Limb (tissue), 2 donors: ENCODE measurements around the gene MED15.
"Not testable (repeated sequence)": the region's sequence is repeated elsewhere in the genome, so short reads cannot be mapped to it uniquely, and the experiment has no call there.

ENCODE experiments used
- DNase-seq, 2 donors: peaks; one replicate each; pipeline ENCODE4 v3.0.0-alpha.2; 2016; ENCODE audit errors: extremely low spot score in 2 of 2

Gene MED15

GRCh38 chr22:20479612-20480196, 27.7 kb upstream of the MED15 start:
- no peak for DNase-seq

- DNase-seq: not testable (repeated sequence)
These were observed 24.3 kb upstream of the MED15 start for GRCh38 chr22:20483143-20483506.

GRCh38 chr22:20483771-20484170, 23.6 kb upstream of the MED15 start:
- DNase-seq: no peak

GRCh38 chr22:20484948-20485683, 22.3 kb upstream of the MED15 start:
- no peak for DNase-seq

- DNase-seq: no peak
These were observed 21.2 kb upstream of the MED15 start for GRCh38 chr22:20486229-20486628.

- DNase-seq: no peak
These were observed 19.7 kb upstream of the MED15 start for GRCh38 chr22:20487715-20488114.

- DNase-seq: no peak
These were observed 18.5 kb upstream of the MED15 start for GRCh38 chr22:20488946-20489345.

- no peak for DNase-seq
These were observed 17.0 kb upstream of the MED15 start for GRCh38 chr22:20490183-20490940.

- DNase-seq: no peak
These were observed 16.5 kb upstream of the MED15 start for GRCh38 chr22:20490941-20491307.

GRCh38 chr22:20491346-20491745, 16.1 kb upstream of the MED15 start:
- no peak for DNase-seq

- DNase-seq: no peak
These were observed 12.2 kb upstream of the MED15 start, which contains the start of gene KLHL22 for GRCh38 chr22:20494978-20495860. Gene KLHL22 (minus strand): TSS chr22:20495795. CDS start chr22:20489211, 6,584 bp downstream.

- DNase-seq: peak; percentile 91 to 95
These were observed 11.3 kb upstream of the MED15 start for GRCh38 chr22:20495861-20496681.

GRCh38 chr22:20497426-20497825, 10.0 kb upstream of the MED15 start:
- no peak for DNase-seq

- no peak for DNase-seq
These were observed 8.5 kb upstream of the MED15 start for GRCh38 chr22:20498913-20499312.

GRCh38 chr22:20499769-20500168, 7.6 kb upstream of the MED15 start:
- no peak for DNase-seq

GRCh38 chr22:20503816-20504215, 3.6 kb upstream of the MED15 start:
- no peak for DNase-seq

- DNase-seq: not testable (repeated sequence)
These were observed 3.0 kb upstream of the MED15 start for GRCh38 chr22:20504293-20504922.

GRCh38 chr22:20506543-20507252, 712 bp upstream of the MED15 start:
- DNase-seq: no peak

GRCh38 chr22:20508067-20508755, 801 bp downstream of the MED15 start:
- not testable (repeated sequence) for DNase-seq
